ENCODE data around the gene GPN2. TPM values are rescaled to one million over a fixed set of nuclear protein-coding genes. Genes with fewer than 3 reads are reported as not detected.
A peak's percentile ranks its signal among the peaks of the same experiment; 100 is the strongest.

Gene GPN2
- total RNA-seq, 1 donor from 2014 or later, result 14.9 TPM

DNA sequence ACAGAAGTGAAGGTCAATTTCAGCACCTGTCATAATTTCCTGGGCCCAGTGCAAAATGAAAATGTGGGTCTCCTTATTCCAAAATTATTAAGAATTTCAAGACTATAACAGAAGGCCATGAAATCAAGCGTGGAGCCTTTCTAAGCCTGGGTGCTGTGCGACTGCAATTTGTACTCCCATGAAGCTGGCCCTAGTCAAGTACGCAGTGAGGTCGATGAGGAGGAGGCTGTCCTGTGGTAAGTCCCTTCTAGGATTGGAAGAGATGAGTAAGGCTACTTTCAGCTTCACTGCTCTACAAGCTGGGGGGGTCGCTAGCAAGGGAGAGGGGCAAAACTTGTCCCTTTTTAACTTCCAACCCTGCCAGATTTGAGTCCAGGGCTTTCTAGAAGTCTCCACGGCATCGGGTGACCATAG, 31.1 kb upstream of the GPN2 start:
- H3K27ac ChIP-seq (replicated peaks), result peak overlapping the region; percentile 90
- intact Hi-C loops (cut with micrococcal nuclease), result no loop called here
- peak overlapping the region; percentile 92 for H3K4me3 ChIP-seq
- no peak for DNase-seq
- no peaks in the 10 kb centered on the region for H3K9me3 ChIP-seq (replicated peaks)
- peaks cover 23% of the 10 kb centered on the region for H3K36me3 ChIP-seq
- no peaks in the 10 kb centered on the region for H3K27me3 ChIP-seq (ENCODE audit: low read depth)
- TF ChIP-seq, protein P1, sequence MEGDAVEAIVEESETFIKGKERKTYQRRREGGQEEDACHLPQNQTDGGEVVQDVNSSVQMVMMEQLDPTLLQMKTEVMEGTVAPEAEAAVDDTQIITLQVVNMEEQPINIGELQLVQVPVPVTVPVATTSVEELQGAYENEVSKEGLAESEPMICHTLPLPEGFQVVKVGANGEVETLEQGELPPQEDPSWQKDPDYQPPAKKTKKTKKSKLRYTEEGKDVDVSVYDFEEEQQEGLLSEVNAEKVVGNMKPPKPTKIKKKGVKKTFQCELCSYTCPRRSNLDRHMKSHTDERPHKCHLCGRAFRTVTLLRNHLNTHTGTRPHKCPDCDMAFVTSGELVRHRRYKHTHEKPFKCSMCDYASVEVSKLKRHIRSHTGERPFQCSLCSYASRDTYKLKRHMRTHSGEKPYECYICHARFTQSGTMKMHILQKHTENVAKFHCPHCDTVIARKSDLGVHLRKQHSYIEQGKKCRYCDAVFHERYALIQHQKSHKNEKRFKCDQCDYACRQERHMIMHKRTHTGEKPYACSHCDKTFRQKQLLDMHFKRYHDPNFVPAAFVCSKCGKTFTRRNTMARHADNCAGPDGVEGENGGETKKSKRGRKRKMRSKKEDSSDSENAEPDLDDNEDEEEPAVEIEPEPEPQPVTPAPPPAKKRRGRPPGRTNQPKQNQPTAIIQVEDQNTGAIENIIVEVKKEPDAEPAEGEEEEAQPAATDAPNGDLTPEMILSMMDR (IDR thresholded peaks at IDR 0.05; ENCODE audit: borderline replicate concordance), result no peak
- H3K4me1 ChIP-seq, result peaks cover 36% of the 10 kb centered on the region

DNA sequence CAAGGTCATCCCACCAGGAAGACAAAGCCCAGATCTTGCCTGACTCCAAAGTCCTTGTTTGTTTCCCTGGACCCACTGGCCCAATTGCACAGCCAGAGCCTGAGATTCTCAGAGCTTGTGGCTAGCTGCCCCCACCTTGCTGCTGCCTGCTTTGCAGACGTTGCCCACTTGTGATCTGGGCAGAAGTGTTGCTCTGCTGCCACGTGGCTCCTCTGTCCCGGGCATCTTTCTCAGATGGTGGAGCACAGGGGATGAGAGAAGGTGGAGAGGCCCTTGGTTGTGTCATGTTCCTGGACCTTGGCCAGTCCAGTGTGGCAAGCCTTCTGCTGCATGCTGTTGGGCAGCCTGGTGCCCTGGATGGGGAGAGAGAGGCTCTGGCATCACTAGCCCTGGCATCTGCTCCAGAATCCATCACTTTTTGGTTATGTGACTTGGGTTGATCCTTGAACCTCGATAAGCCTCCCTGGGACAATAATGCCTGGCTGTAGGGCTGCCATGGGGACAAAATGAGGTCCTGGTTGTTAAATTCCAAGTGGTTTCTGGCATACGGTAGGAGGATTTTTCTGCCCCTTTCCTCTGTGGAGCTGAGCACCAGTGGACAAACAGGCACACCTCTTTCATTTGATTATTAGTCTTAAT, 25.2 kb upstream of the GPN2 start:
- TF ChIP-seq, protein P1 (IDR thresholded peaks at IDR 0.05; ENCODE audit: borderline replicate concordance), result no peak
- no peak overlapping the region for H3K4me3 ChIP-seq
- H3K27me3 ChIP-seq (ENCODE audit: low read depth), result no peaks in the 10 kb centered on the region
- DNase-seq, result peak; percentile 68
- H3K36me3 ChIP-seq, result no peaks in the 10 kb centered on the region
- H3K27ac ChIP-seq (replicated peaks), result peak overlapping the region; percentile 94
- intact Hi-C loops (cut with micrococcal nuclease), result no loop called here
- no peaks in the 10 kb centered on the region for H3K9me3 ChIP-seq (replicated peaks)
- peaks cover 23% of the 10 kb centered on the region for H3K4me1 ChIP-seq

DNA sequence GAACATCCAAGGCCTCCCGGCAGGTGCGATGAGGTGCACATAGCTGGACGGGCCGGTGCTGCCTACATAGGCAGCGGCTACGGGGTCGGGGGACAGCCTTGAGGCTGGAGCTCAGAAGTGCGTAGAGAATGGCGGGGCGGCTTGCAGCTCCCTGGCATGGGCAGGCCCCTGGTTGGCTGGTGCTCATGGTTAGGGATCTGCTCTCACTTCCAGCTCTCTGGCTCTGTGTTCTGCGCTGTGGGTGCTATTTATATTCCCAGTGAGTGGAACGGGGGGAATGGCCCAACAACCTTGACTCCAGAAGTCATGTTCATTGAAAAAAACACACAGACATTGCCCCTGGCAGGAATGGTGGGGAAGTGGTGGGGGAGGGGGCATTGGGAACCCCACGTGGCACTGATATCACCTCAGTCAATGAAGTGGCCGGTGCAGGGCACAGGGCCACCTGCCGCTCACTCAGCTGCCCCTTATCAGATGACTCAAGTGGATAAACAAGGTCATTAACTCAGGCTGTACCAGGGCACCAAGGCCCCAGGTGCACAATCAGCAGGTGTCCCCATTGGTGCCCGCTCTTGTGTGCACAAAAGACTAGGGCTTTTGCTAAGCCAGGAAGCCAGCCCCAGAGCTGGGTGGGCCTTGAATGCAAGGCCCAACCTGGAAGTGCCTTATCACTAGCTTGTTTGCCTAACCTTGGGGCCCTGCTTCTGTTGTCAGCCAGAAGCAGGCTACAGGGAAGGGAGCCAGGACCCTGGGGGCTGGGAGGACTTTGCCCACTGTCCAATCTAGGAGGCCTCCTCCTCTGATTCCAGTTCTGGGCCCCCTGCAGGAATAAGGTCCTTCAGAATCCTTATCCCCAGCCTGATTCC, 23.9 kb upstream of the GPN2 start, which contains the start of gene NR0B2:
Gene NR0B2, minus strand, starts transcription at position 222 of the 866 bp plus-strand sequence. Its CDS starts 35 bp downstream, at position 187.
- Histone ChIP-seq H3K9me3 (replicated peaks) (no peaks in the 10 kb centered on the region), H3K27me3 (ENCODE audit: low read depth) (no peaks in the 10 kb centered on the region), H3K36me3 (no peaks in the 10 kb centered on the region), H3K4me1 (peaks cover 23% of the 10 kb centered on the region), H3K4me3 (peak within 1 kb of the TSS; percentile 69), H3K27ac (replicated peaks) (peak within 1 kb of the TSS; percentile 94)
- TF ChIP-seq, protein P1 (IDR thresholded peaks at IDR 0.05; ENCODE audit: borderline replicate concordance), result no peak
- peak; percentile 67 for DNase-seq
- intact Hi-C loops (cut with micrococcal nuclease), result no loop called here

DNA sequence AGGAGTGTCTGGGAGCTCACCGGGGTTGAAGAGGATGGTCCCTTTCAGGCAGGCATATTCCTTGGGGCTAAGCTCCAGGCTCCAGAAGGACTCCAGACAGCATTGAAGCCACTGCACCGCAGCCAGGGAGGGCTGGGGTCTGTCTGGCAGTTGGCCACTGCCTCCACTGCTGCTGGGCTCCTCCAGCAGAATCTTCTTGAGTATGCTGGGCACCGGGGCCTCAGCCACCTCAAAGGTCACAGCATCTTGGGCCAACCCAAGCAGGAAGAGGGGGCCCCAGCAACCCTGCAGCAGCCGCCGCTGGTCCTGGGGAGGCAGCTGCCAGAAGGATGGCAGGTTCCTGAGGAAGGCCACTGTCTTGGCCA, 23.3 kb upstream of the GPN2 start:
- peak overlapping the region; percentile 69 for H3K4me3 ChIP-seq
- DNase-seq, result no peak
- TF ChIP-seq, protein P1 (IDR thresholded peaks at IDR 0.05; ENCODE audit: borderline replicate concordance), result no peak
- no peaks in the 10 kb centered on the region for H3K9me3 ChIP-seq (replicated peaks)
- peak overlapping the region; percentile 94 for H3K27ac ChIP-seq (replicated peaks)
- H3K27me3 ChIP-seq (ENCODE audit: low read depth), result no peaks in the 10 kb centered on the region
- intact Hi-C loops (cut with micrococcal nuclease), result no loop called here
- H3K36me3 ChIP-seq, result no peaks in the 10 kb centered on the region
- H3K4me1 ChIP-seq, result peaks cover 23% of the 10 kb centered on the region

DNA sequence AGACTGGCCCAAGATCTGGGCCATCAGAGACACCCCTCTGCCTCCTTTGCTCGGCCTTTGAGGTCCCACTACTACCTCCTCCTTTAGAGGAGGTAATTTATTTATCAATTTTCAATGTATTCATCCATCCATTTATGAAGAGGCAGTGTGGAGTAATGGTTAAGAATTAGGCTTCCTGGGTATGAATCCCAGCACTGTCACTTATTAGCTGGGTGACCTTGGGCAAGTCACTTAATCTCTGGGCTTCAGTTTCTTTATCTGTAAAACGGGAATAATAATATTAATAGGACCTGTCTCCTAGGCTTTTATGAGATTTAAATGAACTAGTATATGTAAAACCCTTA, 22.0 kb upstream of the GPN2 start:
- H3K4me3 ChIP-seq, result peak overlapping the region; percentile 69
- no peaks in the 10 kb centered on the region for H3K36me3 ChIP-seq
- TF ChIP-seq, protein P1 (IDR thresholded peaks at IDR 0.05; ENCODE audit: borderline replicate concordance), result no peak
- no peak for DNase-seq
- no peak overlapping the region for H3K27ac ChIP-seq (replicated peaks)
- H3K27me3 ChIP-seq (ENCODE audit: low read depth), result no peaks in the 10 kb centered on the region
- peaks cover 23% of the 10 kb centered on the region for H3K4me1 ChIP-seq
- intact Hi-C loops (cut with micrococcal nuclease), result no loop called here
- H3K9me3 ChIP-seq (replicated peaks), result no peaks in the 10 kb centered on the region

Measured in left ventricle myocardium inferior (tissue), 1 donor.